ENCODE results near the gene ARSI. TPM values are rescaled to one million over a fixed set of nuclear protein-coding genes. Genes with fewer than 3 reads are reported as not detected.

The ARSI gene
- total RNA-seq, 4 donors from 2014 or later: 2.7 to 5.4 (median 3.9) TPM

DNA sequence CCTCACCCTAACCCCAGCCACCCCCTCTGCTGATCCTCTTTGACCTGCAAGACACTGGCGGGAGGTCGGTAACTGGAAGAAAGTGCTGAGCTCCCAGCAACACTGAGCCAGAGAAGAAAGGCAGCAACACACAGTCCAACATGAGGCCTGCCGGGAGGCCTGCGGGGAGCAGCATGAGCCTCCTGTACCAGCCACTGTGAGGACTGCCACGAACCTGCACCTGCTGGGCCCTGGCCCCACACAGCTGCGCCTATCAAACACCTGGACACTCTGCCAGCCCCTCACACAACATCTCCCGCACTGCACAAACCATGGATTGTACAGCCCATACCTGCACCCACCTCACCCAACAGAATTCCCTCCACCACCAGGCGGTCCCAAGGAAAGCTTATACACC, 31.4 kb downstream of the ARSI start:
- no peak for DNase-seq (ENCODE audit: low spot score in 2 of 2)
- H3K27me3 ChIP-seq: no peaks in the 10 kb centered on the region
- TF ChIP-seq POLR2AphosphoS5 (IDR thresholded peaks at IDR 0.05): no peak
- TF ChIP-seq POLR2A (IDR thresholded peaks at IDR 0.05): no peak
- TF ChIP-seq EP300 (IDR thresholded peaks at IDR 0.05): no peak
- TF ChIP-seq, protein P1, sequence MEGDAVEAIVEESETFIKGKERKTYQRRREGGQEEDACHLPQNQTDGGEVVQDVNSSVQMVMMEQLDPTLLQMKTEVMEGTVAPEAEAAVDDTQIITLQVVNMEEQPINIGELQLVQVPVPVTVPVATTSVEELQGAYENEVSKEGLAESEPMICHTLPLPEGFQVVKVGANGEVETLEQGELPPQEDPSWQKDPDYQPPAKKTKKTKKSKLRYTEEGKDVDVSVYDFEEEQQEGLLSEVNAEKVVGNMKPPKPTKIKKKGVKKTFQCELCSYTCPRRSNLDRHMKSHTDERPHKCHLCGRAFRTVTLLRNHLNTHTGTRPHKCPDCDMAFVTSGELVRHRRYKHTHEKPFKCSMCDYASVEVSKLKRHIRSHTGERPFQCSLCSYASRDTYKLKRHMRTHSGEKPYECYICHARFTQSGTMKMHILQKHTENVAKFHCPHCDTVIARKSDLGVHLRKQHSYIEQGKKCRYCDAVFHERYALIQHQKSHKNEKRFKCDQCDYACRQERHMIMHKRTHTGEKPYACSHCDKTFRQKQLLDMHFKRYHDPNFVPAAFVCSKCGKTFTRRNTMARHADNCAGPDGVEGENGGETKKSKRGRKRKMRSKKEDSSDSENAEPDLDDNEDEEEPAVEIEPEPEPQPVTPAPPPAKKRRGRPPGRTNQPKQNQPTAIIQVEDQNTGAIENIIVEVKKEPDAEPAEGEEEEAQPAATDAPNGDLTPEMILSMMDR (IDR thresholded peaks at IDR 0.05): no peak
- H3K4me3 ChIP-seq: no peak overlapping the region
- no peaks in the 10 kb centered on the region for H3K9me3 ChIP-seq
- no peak overlapping the region for H3K27ac ChIP-seq
- H3K36me3 ChIP-seq: no peaks in the 10 kb centered on the region
- WGBS: 82% methylated on average over 6 of the region's 8 CpGs
- no peaks in the 10 kb centered on the region for H3K4me1 ChIP-seq

DNA sequence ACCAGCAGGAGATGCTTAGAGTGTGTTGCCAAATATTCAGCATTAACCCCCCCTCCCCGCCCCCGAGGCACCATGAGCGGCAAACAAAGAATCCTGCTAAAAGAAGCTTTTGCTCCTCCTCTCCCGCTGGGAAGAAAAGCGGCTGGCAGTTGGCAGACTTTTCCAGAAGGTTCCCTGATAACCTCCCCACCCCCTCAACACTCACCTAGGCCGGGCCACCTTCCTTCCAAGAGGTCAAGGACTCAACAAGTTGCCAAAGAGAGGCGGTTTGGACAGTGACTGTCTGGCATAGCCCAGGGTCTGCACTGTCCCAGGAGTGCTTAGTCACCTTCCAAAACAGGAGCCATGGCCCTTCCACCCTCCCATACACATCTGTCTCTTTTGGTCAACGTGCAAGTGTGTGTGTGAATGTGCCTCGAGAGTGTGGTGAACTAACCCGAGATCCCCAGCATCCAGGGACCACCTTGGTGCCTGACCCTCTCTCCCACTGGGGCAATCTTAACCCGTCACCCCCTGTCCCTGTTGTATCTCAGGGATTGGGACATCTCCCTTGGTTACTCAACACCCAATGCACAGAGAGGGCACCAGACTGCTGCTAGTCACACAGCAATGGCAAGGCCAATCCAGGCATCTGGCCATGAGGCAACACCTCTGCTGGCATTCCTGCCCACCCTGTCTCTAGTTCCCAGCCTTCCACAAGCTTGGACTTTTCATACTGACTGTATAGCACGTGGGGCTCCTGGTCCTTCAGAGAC, 32.0 kb downstream of the ARSI start:
- no peak overlapping the region for H3K4me3 ChIP-seq
- H3K36me3 ChIP-seq: no peaks in the 10 kb centered on the region
- H3K27ac ChIP-seq: no peak overlapping the region
- no peaks in the 10 kb centered on the region for H3K9me3 ChIP-seq
- no peak for TF ChIP-seq EP300 (IDR thresholded peaks at IDR 0.05)
- TF ChIP-seq, protein P1 (IDR thresholded peaks at IDR 0.05): no peak
- no peak for DNase-seq (ENCODE audit: low spot score in 2 of 2)
- H3K4me1 ChIP-seq: no peaks in the 10 kb centered on the region
- H3K27me3 ChIP-seq: no peaks in the 10 kb centered on the region
- 50% methylated on average over 10 of the region's 12 CpGs for WGBS

DNA sequence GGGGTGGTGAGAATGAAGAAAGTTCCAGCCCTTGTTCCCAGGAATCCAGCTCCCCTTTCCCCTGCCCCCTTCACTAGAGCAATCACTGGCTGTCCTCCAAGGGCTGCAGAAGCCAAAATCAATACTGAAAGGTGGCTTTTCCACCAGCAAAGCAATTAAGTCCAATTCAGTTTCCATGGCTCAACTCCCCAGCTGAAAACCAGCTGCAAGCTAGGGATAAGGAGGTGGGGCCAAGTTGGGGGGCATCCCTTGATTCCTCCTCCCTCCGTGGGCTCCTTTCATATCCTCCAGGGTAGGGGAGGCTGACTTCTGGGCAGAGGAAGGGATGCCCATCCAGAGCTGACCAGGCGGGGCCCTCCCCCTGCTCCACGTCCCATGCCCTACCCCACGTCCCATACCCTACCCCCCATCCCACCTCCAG, 35.8 kb downstream of the ARSI start:
- Histone ChIP-seq H3K27me3 (no peaks in the 10 kb centered on the region), H3K27ac (no peak overlapping the region), H3K4me3 (no peak overlapping the region), H3K9me3 (no peaks in the 10 kb centered on the region), H3K4me1 (no peaks in the 10 kb centered on the region), H3K36me3 (no peaks in the 10 kb centered on the region)
- DNase-seq (ENCODE audit: low spot score in 2 of 2): no peak
- 90% methylated on average over 4 of the region's 4 CpGs for WGBS
- TF ChIP-seq POLR2A (IDR thresholded peaks at IDR 0.05) (no peak), EP300 (IDR thresholded peaks at IDR 0.05) (no peak), POLR2AphosphoS5 (IDR thresholded peaks at IDR 0.05) (no peak)
- TF ChIP-seq, protein P1 (IDR thresholded peaks at IDR 0.05): no peak

DNA sequence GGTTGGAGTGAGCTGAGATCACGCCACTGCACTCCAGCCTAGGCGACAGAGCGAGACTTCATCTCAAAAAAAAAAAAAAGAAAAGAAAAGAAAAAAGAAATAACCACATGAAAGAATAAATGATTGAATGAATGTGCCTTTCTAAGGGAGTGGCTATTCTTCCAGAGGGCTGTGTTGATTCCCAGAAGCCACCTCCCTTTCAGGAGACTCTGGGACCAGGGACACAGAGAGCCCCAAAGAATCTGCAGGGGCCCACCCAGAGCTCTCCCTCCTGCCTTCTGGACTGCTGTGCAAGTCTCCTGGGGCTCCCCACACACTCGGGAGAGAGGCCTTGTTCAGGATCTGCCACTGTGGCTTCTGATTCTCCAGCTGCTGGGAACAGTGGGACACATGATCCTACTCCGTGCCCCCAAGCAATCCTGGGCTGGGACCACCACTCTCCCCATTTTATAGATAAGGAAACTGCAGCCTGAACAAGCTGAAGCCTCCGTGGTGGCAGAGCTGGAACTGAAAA, 36.8 kb downstream of the ARSI start:
- Histone ChIP-seq H3K9me3 (no peaks in the 10 kb centered on the region), H3K4me3 (no peak overlapping the region), H3K36me3 (no peaks in the 10 kb centered on the region), H3K27me3 (no peaks in the 10 kb centered on the region), H3K4me1 (no peaks in the 10 kb centered on the region), H3K27ac (no peak overlapping the region)
- 81% methylated on average over 6 of the region's 6 CpGs for WGBS
- TF ChIP-seq POLR2A (IDR thresholded peaks at IDR 0.05): no peak
- TF ChIP-seq, protein P1 (IDR thresholded peaks at IDR 0.05): no peak
- TF ChIP-seq POLR2AphosphoS5 (IDR thresholded peaks at IDR 0.05): no peak
- no peak for TF ChIP-seq EP300 (IDR thresholded peaks at IDR 0.05)
- DNase-seq (ENCODE audit: low spot score in 2 of 2): no peak

DNA sequence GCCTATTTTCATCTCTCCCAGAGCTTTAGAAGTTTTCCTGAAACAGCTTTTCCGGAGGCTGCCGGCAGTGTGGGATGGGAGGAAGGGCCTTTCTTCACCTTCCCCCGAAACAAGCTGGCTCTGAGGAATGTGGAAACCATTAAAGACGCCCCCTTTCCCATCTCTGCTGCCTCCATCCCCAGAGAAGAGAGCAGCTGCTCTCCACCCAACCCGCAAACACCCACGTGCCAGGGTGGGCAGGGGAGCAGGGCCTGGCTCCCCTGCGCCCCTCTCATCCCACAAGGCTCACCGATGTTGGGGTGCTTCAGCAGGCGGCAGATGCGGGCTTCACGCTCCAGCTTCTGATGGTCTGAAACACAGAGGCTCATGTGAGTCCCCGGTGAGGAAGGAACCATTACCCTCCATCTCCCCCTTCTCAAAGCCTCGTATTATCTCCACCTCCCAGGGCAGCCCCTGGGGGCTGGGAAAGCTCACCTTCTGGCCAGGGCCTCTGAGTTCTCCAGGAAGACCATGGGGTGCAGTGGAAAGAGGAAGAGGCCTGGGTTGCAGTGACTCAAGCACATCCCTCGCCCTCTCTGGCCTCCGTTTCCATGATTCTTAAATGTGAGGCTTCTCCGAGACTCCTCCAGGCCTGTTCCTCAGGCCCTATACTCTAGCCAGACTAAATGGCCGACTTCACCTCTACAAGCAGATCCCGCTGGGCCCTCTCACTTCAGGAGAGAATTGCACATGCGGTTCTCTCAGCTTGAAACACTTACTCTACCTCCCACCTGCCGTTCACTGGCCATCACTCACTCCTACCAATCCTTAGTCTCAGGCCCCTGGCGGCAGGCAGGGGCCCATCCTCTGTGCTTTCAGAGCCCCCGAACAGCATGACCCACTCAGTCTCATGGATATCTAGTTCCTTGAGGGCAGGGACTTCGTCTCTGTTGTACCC, 37.8 kb downstream of the ARSI start:
- H3K27ac ChIP-seq: no peak overlapping the region
- H3K9me3 ChIP-seq: no peaks in the 10 kb centered on the region
- DNase-seq (ENCODE audit: low spot score in 2 of 2): no peak
- 87% methylated on average over 23 of the region's 23 CpGs for WGBS
- H3K36me3 ChIP-seq: no peaks in the 10 kb centered on the region
- H3K4me3 ChIP-seq: no peak overlapping the region
- no peak for TF ChIP-seq POLR2AphosphoS5 (IDR thresholded peaks at IDR 0.05)
- TF ChIP-seq, protein P1 (IDR thresholded peaks at IDR 0.05): no peak
- TF ChIP-seq POLR2A (IDR thresholded peaks at IDR 0.05): no peak
- TF ChIP-seq EP300 (IDR thresholded peaks at IDR 0.05): no peak
- no peaks in the 10 kb centered on the region for H3K4me1 ChIP-seq
- H3K27me3 ChIP-seq: no peaks in the 10 kb centered on the region
